ENCODE data around the gene PCDHB3. TPM values are rescaled to one million over a fixed set of nuclear protein-coding genes. Genes with fewer than 3 reads are reported as not detected.
"Not testable (repeated sequence)": the region's sequence is repeated elsewhere in the genome, so short reads cannot be mapped to it uniquely, and the experiment has no call there.

The PCDHB3 gene
- total RNA-seq, 3 donors from 2014 or later: 0.58 to 1.9 (median 0.90) TPM

GRCh38 chr5:141135030-141135717 lies 34.9 kb downstream of the PCDHB3 start, which contains the start of gene PCDHB5:
TSS of gene PCDHB5 (plus strand) at chr5:141135206. CDS start at chr5:141135435, 229 bp downstream.
- Histone ChIP-seq H3K36me3 (ENCODE audit: low read depth) (no peaks in the 10 kb centered on the region), H3K4me1 (ENCODE audit: low read depth) (no peaks in the 10 kb centered on the region), H3K4me3 (no peak within 1 kb of the TSS), H3K9me3 (peaks cover 70% of the 10 kb centered on the region)
- no peak for ATAC-seq
- intact Hi-C loops (cut with DNase I, micrococcal nuclease): no loop called here
- TF ChIP-seq, protein P1, sequence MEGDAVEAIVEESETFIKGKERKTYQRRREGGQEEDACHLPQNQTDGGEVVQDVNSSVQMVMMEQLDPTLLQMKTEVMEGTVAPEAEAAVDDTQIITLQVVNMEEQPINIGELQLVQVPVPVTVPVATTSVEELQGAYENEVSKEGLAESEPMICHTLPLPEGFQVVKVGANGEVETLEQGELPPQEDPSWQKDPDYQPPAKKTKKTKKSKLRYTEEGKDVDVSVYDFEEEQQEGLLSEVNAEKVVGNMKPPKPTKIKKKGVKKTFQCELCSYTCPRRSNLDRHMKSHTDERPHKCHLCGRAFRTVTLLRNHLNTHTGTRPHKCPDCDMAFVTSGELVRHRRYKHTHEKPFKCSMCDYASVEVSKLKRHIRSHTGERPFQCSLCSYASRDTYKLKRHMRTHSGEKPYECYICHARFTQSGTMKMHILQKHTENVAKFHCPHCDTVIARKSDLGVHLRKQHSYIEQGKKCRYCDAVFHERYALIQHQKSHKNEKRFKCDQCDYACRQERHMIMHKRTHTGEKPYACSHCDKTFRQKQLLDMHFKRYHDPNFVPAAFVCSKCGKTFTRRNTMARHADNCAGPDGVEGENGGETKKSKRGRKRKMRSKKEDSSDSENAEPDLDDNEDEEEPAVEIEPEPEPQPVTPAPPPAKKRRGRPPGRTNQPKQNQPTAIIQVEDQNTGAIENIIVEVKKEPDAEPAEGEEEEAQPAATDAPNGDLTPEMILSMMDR (IDR thresholded peaks at IDR 0.05): no peak
- no peak for DNase-seq

DNA sequence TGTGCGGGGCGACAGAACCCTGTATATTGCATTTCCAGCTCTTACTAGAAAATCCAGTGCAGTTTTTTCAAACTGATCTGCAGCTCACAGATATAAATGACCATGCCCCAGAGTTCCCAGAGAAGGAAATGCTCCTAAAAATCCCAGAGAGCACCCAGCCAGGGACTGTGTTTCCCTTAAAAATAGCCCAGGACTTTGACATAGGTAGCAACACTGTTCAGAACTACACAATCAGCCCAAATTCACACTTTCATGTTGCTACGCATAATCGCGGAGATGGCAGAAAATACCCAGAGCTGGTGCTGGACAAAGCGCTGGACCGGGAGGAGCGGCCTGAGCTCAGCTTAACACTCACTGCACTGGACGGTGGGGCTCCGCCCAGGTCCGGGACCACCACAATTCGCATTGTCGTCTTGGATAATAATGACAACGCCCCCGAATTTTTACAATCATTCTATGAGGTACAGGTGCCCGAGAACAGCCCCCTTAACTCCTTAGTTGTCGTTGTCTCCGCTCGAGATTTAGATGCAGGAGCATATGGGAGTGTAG lies 35.5 kb downstream of the PCDHB3 start:
- intact Hi-C loops (cut with DNase I, micrococcal nuclease): no loop called here
- TF ChIP-seq, protein P1 (IDR thresholded peaks at IDR 0.05): no peak
- no peak for DNase-seq
- Histone ChIP-seq H3K36me3 (ENCODE audit: low read depth) (no peaks in the 10 kb centered on the region), H3K4me1 (ENCODE audit: low read depth) (no peaks in the 10 kb centered on the region), H3K4me3 (no peak overlapping the region), H3K9me3 (peaks cover 70% of the 10 kb centered on the region)
- no peak for ATAC-seq

- H3K4me1 ChIP-seq (ENCODE audit: low read depth); ATAC-seq; intact Hi-C loops (cut with DNase I, micrococcal nuclease); H3K4me3 ChIP-seq; DNase-seq; H3K36me3 ChIP-seq (ENCODE audit: low read depth): not testable (repeated sequence)
- H3K9me3 ChIP-seq: peaks cover 66% of the 10 kb centered on the region
Measured at GRCh38 chr5:141137346-141137745, 37.1 kb downstream of the PCDHB3 start.

DNA sequence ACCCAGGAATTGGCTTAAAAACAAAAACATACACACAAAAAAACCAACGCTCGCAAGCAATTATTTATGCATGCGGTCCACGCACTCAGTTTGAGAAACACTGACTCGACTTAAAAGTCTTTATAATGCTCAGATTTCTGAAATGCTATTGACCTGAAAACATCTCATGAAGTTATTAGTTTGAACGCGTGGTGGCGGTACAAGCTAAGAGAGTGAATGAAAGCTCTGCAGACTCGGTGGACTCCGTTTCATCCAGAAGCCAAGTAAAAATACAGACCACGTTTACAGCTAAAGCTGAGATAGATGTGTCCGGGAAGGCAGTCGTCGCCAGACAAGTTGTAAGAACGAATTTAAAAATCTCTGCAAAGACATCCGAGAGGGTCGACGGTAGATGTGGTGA lies 49.5 kb downstream of the PCDHB3 start, which contains the start of gene PCDHB6:
Gene PCDHB6 (plus strand): TSS at position 246 of the 400 bp plus-strand sequence. CDS start 201 bp downstream, outside the sequence.
- TF ChIP-seq, protein P1 (IDR thresholded peaks at IDR 0.05): no peak
- no peaks in the 10 kb centered on the region for H3K36me3 ChIP-seq (ENCODE audit: low read depth)
- no peaks in the 10 kb centered on the region for H3K4me1 ChIP-seq (ENCODE audit: low read depth)
- H3K9me3 ChIP-seq: peaks cover 39% of the 10 kb centered on the region
- intact Hi-C loops (cut with DNase I, micrococcal nuclease): no loop called here
- no peak for ATAC-seq
- H3K4me3 ChIP-seq: no peak within 1 kb of the TSS
- no peak for DNase-seq

DNA sequence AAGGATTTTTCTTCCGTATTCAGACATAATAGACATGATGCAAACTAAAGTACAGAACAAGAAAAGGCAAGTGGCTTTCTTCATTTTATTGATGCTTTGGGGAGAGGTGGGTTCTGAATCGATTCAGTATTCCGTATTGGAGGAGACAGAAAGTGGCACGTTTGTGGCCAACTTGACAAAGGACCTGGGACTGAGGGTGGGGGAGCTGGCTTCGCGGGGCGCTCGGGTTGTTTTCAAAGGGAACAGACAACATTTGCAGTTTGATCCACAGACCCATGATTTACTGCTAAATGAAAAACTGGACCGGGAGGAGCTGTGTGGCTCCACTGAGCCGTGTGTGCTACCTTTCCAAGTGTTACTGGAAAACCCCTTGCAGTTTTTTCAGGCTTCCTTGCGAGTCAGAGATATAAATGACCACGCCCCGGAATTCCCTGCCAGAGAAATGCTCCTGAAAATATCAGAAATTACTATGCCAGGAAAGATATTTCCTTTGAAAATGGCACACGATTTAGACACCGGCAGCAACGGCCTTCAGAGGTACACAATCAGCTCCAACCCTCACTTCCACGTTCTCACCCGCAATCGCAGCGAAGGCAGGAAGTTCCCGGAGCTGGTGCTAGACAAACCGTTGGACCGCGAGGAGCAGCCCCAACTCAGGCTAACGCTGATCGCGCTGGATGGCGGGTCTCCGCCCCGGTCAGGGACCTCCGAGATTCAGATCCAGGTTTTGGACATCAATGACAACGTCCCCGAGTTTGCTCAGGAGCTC lies 50.1 kb downstream of the PCDHB3 start:
- Histone ChIP-seq H3K4me1 (ENCODE audit: low read depth) (no peaks in the 10 kb centered on the region), H3K4me3 (no peak overlapping the region), H3K36me3 (ENCODE audit: low read depth) (no peaks in the 10 kb centered on the region), H3K9me3 (peaks cover 41% of the 10 kb centered on the region)
- intact Hi-C loops (cut with DNase I, micrococcal nuclease): no loop called here
- TF ChIP-seq, protein P1 (IDR thresholded peaks at IDR 0.05): no peak
- DNase-seq (no peak), ATAC-seq (no peak)

- intact Hi-C loops (cut with DNase I, micrococcal nuclease): no loop called here
- Histone ChIP-seq H3K36me3 (ENCODE audit: low read depth) (no peaks in the 10 kb centered on the region), H3K4me3 (no peak overlapping the region), H3K9me3 (peaks cover 46% of the 10 kb centered on the region), H3K4me1 (ENCODE audit: low read depth) (no peaks in the 10 kb centered on the region)
- ATAC-seq (no peak), DNase-seq (no peak)
- TF ChIP-seq, protein P1 (IDR thresholded peaks at IDR 0.05): no peak
Measured at GRCh38 chr5:141150993-141151325, 50.7 kb downstream of the PCDHB3 start.

DNA sequence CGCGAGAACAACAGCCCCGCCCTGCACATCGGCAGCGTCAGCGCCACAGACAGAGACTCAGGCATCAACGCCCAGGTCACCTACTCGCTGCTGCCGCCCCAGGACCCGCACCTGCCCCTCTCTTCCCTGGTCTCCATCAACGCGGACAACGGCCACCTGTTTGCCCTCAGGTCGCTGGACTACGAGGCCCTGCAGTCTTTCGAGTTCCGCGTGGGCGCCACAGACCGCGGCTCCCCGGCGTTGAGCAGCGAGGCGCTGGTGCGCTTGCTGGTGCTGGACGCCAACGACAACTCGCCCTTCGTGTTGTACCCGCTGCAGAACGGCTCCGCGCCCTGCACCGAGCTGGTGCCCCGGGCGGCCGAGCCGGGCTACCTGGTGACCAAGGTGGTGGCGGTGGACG lies 51.4 kb downstream of the PCDHB3 start:
- H3K36me3 ChIP-seq (ENCODE audit: low read depth); H3K4me1 ChIP-seq (ENCODE audit: low read depth); H3K4me3 ChIP-seq; ATAC-seq; intact Hi-C loops (cut with DNase I, micrococcal nuclease); DNase-seq: not testable (repeated sequence)
- peaks cover 52% of the 10 kb centered on the region for H3K9me3 ChIP-seq

- H3K36me3 ChIP-seq (ENCODE audit: low read depth); intact Hi-C loops (cut with DNase I, micrococcal nuclease); H3K4me1 ChIP-seq (ENCODE audit: low read depth); H3K4me3 ChIP-seq; ATAC-seq; DNase-seq: not testable (repeated sequence)
- H3K9me3 ChIP-seq: peaks cover 57% of the 10 kb centered on the region
Measured at GRCh38 chr5:141152096-141152495, 51.8 kb downstream of the PCDHB3 start.

Data from mucosa of descending colon (tissue), 3 donors.